22Rv1 (cell line): ENCODE measurements around the gene AHCYL2.

Source experiments
- ZFX ChIP-seq: fragments of 450-650 bp; IDR thresholded peaks from 2 replicates; pipeline ENCODE4 v1.6.1; 2017; ENCODE audit warnings: antibody characterized with exemption, borderline replicate concordance
- TF ChIP-seq, protein P1 (sequence below): fragments of 450-650 bp; IDR thresholded peaks from 2 replicates; pipeline ENCODE4 v1.5.1; 2017; ENCODE audit warnings: mild to moderate bottlenecking

DNA sequence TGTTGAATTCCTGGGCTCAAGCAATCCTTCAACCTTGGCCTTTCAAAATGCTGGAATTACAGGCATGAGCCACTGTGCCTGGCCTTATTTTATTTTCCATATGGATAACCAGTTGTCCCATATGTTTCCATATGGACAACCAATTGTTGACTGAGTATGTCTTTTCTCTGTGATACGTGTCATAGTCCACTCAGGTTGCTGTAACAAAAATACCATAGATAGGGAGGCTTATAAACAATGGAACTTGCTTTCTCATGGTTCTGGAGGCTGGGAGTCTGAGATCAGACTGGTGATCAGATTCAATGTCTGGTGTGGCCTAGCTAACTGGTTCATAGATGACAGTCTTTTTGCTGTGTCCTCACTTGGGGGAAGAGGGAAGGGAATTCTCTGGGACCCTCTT lies 19.4 kb downstream of the AHCYL2 start:
- TF ChIP-seq, protein P1, sequence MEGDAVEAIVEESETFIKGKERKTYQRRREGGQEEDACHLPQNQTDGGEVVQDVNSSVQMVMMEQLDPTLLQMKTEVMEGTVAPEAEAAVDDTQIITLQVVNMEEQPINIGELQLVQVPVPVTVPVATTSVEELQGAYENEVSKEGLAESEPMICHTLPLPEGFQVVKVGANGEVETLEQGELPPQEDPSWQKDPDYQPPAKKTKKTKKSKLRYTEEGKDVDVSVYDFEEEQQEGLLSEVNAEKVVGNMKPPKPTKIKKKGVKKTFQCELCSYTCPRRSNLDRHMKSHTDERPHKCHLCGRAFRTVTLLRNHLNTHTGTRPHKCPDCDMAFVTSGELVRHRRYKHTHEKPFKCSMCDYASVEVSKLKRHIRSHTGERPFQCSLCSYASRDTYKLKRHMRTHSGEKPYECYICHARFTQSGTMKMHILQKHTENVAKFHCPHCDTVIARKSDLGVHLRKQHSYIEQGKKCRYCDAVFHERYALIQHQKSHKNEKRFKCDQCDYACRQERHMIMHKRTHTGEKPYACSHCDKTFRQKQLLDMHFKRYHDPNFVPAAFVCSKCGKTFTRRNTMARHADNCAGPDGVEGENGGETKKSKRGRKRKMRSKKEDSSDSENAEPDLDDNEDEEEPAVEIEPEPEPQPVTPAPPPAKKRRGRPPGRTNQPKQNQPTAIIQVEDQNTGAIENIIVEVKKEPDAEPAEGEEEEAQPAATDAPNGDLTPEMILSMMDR: no peak
- TF ChIP-seq ZFX: no peak
